Fibroblast of lung (primary cell): Measurements from ENCODE around the gene FBH1.

Experiments
- CTCF ChIP-seq, 2 donors: IDR thresholded peaks in 1 of 2; conservative IDR thresholded peaks in 1 of 2; 1 replicate in 1 of 2; 2 replicates in 1 of 2; pipeline ENCODE4 v1.5.1; 2011 to 2012; ENCODE audit warnings: low read length in 2 of 2, control low read depth in 1 of 2, inconsistent platforms in 1 of 2, low read depth in 1 of 2, mild to moderate bottlenecking in 1 of 2
- EZH2 ChIP-seq: IDR thresholded peaks from 2 replicates; pipeline ENCODE4 v1.5.1; 2012; ENCODE audit warnings: low read length, control low read depth, mild to moderate bottlenecking; ENCODE audit errors: missing control alignments

- no peak for TF ChIP-seq EZH2
- no peak for TF ChIP-seq CTCF (conservative IDR thresholded peaks at IDR 0.05 in 1 of 2, IDR thresholded peaks at IDR 0.05 in 1 of 2; ENCODE audit: low read depth in 1 of 2, low read length in 2 of 2)
Measured at GRCh38 chr10:5930272-5930671, 40.2 kb downstream of the FBH1 start.
